NCI-H2171 (cell line): ENCODE data around the gene IDS.
A peak's percentile ranks its signal among the peaks of the same experiment; 100 is the strongest.
"Not testable (repeated sequence)": the region's sequence is repeated elsewhere in the genome, so short reads cannot be mapped to it uniquely, and the experiment has no call there.

ENCODE experiments used
- DNase-seq: peaks from one replicate; lab custom pipeline; 2025; lab: John Stamatoyannopoulos, UW

IDS gene

GRCh38 chrX:149526318-149527033 is 21.4 kb upstream of the IDS start:
- DNase-seq = not testable (repeated sequence)

GRCh38 chrX:149525903-149526302 is 20.8 kb upstream of the IDS start:
- not testable (repeated sequence) for DNase-seq

GRCh38 chrX:149525389-149525788 is 20.3 kb upstream of the IDS start:
- DNase-seq = peak; percentile 35

- DNase-seq = no peak
Measured at GRCh38 chrX:149522916-149523315, 17.8 kb upstream of the IDS start.

- no peak for DNase-seq
Measured at GRCh38 chrX:149521438-149521837, 16.3 kb upstream of the IDS start.

GRCh38 chrX:149520636-149521277 is 15.7 kb upstream of the IDS start:
- DNase-seq = not testable (repeated sequence)

GRCh38 chrX:149518236-149518635 is 13.1 kb upstream of the IDS start:
- no peak for DNase-seq

GRCh38 chrX:149517308-149517707 is 12.2 kb upstream of the IDS start:
- DNase-seq = no peak

GRCh38 chrX:149516604-149517003 is 11.5 kb upstream of the IDS start:
- no peak for DNase-seq

- DNase-seq = no peak
Measured at GRCh38 chrX:149515954-149516602, 11.0 kb upstream of the IDS start.

- no peak for DNase-seq
Measured at GRCh38 chrX:149513825-149514428, 8.8 kb upstream of the IDS start.

GRCh38 chrX:149512225-149512885 is 7.2 kb upstream of the IDS start:
- no peak for DNase-seq

- DNase-seq = no peak
Measured at GRCh38 chrX:149511081-149511480, 6.0 kb upstream of the IDS start.

- DNase-seq = no peak
Measured at GRCh38 chrX:149510386-149510785, 5.3 kb upstream of the IDS start.

- no peak for DNase-seq
Measured at GRCh38 chrX:149508467-149508866, 3.4 kb upstream of the IDS start.

- DNase-seq = no peak
Measured at GRCh38 chrX:149506349-149506748, 1.2 kb upstream of the IDS start.

GRCh38 chrX:149505671-149506070 is 565 bp upstream of the IDS start:
- DNase-seq = no peak

GRCh38 chrX:149504226-149504914 is 736 bp downstream of the IDS start:
- peak; percentile 23 for DNase-seq

- DNase-seq = peak; percentile 17
Measured at GRCh38 chrX:149503446-149503845, 1.7 kb downstream of the IDS start.

- not testable (repeated sequence) for DNase-seq
Measured at GRCh38 chrX:149502923-149503322, 2.2 kb downstream of the IDS start.

GRCh38 chrX:149499766-149500165 is 5.3 kb downstream of the IDS start:
- no peak for DNase-seq

- DNase-seq = no peak
Measured at GRCh38 chrX:149498767-149499166, 6.3 kb downstream of the IDS start.
